Neural crest cell (in vitro differentiated cells): ENCODE measurements around the gene ADAMTS7. TPM values are rescaled to one million over a fixed set of nuclear protein-coding genes. Genes with fewer than 3 reads are reported as not detected.
A peak's percentile ranks its signal among the peaks of the same experiment; 100 is the strongest.

Source experiments
- DNase-seq: peaks from one replicate; pipeline ENCODE4 v3.0.0; 2021; ENCODE audit warnings: low read depth, mixed read lengths, low spot score
- H3K27ac Mint-ChIP-seq: one replicate; pipeline ENCODE4 v1.8.0; 2021; ENCODE audit warnings: mild to moderate bottlenecking, mixed read lengths; ENCODE audit not compliant: unreplicated experiment
- H3K27me3 Mint-ChIP-seq: 2 replicates; pipeline ENCODE4 v1.8.0; 2021; ENCODE audit warnings: low read depth, mild to moderate bottlenecking, mixed read lengths
- H3K36me3 Mint-ChIP-seq: 2 replicates; pipeline ENCODE4 v1.8.0; 2021; ENCODE audit warnings: low read depth, mild to moderate bottlenecking, mixed read lengths
- H3K4me1 Mint-ChIP-seq: 2 replicates; pipeline ENCODE4 v1.8.0; 2021; ENCODE audit warnings: mixed read lengths
- H3K4me3 Mint-ChIP-seq: one replicate; pipeline ENCODE4 v1.8.0; 2021; ENCODE audit warnings: mild to moderate bottlenecking, mixed read lengths
- H3K9me3 Mint-ChIP-seq: 2 replicates; pipeline ENCODE4 v1.8.0; 2021; ENCODE audit warnings: mixed read lengths
- CTCF ChIP-seq: fragments of 200-600 bp; sonication (generic); conservative IDR thresholded peaks from 2 replicates; pipeline ENCODE4 v1.5.0; 2021; ENCODE audit warnings: antibody characterized with exemption, mild to moderate bottlenecking
- total RNA-seq: library from RNA; stranded (reverse); gene quantifications from 2 replicates; pipeline ENCODE4 v1.2.1, GENCODE V29; 2021

Gene ADAMTS7
- total RNA-seq, 1 donor from 2014 or later: 68.2 TPM

- no peaks in the 10 kb centered on the region for H3K27me3 Mint-ChIP-seq
- DNase-seq: no peak
- TF ChIP-seq CTCF: no peak
- H3K27ac Mint-ChIP-seq: no peak overlapping the region
- H3K4me1 Mint-ChIP-seq: peaks cover 23% of the 10 kb centered on the region
- H3K4me3 Mint-ChIP-seq: no peak overlapping the region
- no peaks in the 10 kb centered on the region for H3K9me3 Mint-ChIP-seq
- no peaks in the 10 kb centered on the region for H3K36me3 Mint-ChIP-seq
Measured at GRCh38 chr15:78837131-78837530, 25.9 kb upstream of the ADAMTS7 start.

DNA sequence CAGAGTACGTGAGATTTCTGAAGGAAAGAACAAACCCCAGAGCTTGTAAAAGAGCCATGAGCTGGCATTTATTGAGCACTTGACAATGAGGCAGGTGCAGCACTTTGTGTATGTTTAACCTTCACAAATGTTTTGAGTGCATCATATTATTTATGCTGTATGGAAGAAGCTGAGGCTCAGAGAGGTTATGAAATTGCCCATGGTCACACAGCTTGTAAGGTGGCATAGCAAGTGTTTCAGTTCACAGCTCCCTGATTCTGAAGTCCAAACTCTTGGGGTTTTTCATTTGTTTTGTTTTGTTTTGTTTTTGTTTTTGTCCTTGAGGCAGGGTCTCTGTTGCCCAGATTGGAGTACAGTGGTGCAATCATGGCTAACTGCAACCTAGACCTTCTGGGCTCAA, 25.1 kb upstream of the ADAMTS7 start:
- H3K9me3 Mint-ChIP-seq: no peaks in the 10 kb centered on the region
- no peak for TF ChIP-seq CTCF
- H3K27me3 Mint-ChIP-seq: no peaks in the 10 kb centered on the region
- no peaks in the 10 kb centered on the region for H3K36me3 Mint-ChIP-seq
- DNase-seq: no peak
- peaks cover 21% of the 10 kb centered on the region for H3K4me1 Mint-ChIP-seq
- no peak overlapping the region for H3K27ac Mint-ChIP-seq
- H3K4me3 Mint-ChIP-seq: no peak overlapping the region

DNA sequence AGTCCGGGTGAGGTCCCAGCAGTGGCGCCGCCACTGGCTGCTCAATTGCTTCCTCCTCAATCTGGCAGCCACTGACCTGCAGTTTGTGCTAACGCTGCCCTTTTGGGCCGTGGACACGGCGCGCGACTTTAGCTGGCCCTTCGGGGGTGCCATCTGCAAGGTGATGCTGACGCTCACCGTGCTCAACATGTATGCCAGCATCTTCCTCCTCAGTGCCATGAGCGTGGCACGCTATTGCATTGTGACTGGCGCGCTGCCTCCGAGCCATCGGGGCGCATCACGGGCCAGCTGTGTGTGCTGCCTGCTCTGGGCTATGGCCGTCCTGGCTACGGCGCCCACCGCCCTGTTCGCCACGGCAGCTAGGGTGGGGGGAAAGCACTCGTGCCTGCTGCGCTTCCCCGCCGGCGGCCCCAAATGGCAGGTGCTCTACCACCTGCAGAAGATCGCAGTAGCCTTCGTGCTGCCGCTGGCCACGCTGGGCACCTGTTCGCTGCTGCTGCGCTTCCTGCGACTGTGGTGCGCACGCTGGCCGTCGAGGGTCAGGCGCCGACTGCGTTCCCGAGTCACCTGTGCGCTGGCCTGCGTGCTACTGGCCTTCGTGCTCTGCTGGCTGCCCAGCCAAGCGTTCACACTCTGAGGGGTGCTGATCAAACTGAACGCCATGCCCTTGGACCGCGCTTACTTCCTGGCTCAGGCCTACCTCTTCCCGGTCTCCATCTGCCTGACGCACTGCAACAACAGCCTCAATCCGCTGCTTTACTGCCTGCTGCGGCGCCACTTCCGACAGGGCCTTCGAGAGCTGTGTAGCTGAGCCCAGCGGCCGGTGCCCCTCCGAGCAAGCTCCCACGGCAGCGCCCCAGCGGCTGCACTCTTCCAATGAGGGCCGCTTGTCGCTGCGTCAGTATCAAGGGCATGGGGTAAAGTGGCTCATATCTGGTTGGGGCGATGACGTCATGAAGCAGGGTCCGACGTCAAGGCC, 20.3 kb upstream of the ADAMTS7 start:
- DNase-seq: no peak
- Mint-ChIP-seq H3K4me1 (peaks cover 6% of the 10 kb centered on the region), H3K27ac (no peak overlapping the region)

DNA sequence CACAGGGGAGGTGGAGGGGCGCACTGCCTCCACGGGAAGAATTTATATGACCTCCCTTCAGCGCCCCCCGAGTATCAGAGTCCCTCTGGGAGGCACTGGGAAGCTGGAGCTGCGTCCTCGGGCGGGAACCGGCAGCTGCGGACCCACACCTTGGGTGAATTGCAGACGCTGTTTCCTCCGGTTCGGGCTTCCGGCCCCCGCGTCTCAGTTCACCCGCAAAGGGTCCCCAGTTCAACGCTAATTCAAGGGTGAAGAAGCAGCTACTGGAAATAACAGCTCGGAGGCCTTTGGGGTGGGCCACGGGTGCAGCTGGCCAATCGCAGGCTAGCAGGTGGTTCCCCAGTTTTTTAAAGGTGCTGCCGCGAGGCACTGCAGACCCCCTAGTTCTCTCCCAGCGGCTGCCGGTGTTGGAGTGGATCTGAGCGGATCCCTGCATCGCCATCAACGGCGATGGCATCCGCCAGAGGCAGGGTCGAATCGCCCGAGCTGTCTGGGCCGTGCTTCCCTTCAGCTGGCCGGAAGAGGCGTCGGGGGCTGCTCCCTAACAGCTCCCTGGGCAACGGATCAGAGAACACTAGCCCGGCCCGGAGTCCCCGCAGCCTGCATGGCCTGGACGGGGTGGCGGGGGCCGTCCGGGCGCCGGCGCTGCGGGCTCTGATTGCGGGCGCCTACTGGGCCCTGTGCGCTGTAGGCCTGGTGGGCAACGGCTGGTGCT, 19.4 kb upstream of the ADAMTS7 start:
- peaks cover 10% of the 10 kb centered on the region for H3K4me1 Mint-ChIP-seq
- H3K4me3 Mint-ChIP-seq: no peak overlapping the region
- H3K36me3 Mint-ChIP-seq: no peaks in the 10 kb centered on the region
- no peak for DNase-seq
- TF ChIP-seq CTCF: no peak
- H3K27ac Mint-ChIP-seq: peak overlapping the region; percentile 71
- no peaks in the 10 kb centered on the region for H3K27me3 Mint-ChIP-seq
- H3K9me3 Mint-ChIP-seq: no peaks in the 10 kb centered on the region

More for the DNA sequence above, 20.3 kb upstream of the ADAMTS7 start:
- no peaks in the 10 kb centered on the region for H3K9me3 Mint-ChIP-seq
- H3K4me3 Mint-ChIP-seq: no peak overlapping the region
- no peaks in the 10 kb centered on the region for H3K27me3 Mint-ChIP-seq
- TF ChIP-seq CTCF: no peak
- H3K36me3 Mint-ChIP-seq: no peaks in the 10 kb centered on the region

- Mint-ChIP-seq H3K4me3 (no peak overlapping the region), H3K27me3 (no peaks in the 10 kb centered on the region), H3K4me1 (peaks cover 16% of the 10 kb centered on the region), H3K27ac (no peak overlapping the region), H3K36me3 (no peaks in the 10 kb centered on the region), H3K9me3 (no peaks in the 10 kb centered on the region)
- DNase-seq: no peak
- no peak for TF ChIP-seq CTCF
Measured at GRCh38 chr15:78828920-78829319, 17.7 kb upstream of the ADAMTS7 start.
